HAP-1 (cell line): Measurements from ENCODE around the gene WDR90.
"Not testable (repeated sequence)": the region's sequence is repeated elsewhere in the genome, so short reads cannot be mapped to it uniquely, and the experiment has no call there.

Experiments used
- DNase-seq, 2 experiments: peaks; one replicate each; pipeline ENCODE4 v3.0.0-alpha.2; 2016 to 2020; ENCODE audit warnings: low spot score in 2 of 2
- H3K27me3 ChIP-seq: fragments of 250-450 bp; sonication (Bioruptor Pico); 2 replicates; pipeline ENCODE4 v1.5.1; 2020; ENCODE audit warnings: low read depth, mild to moderate bottlenecking, moderate library complexity
- H3K36me3 ChIP-seq: fragments of 250-450 bp; sonication (Bioruptor Pico); replicated peaks from 2 replicates; pipeline ENCODE4 v1.5.1; 2020; ENCODE audit warnings: mild to moderate bottlenecking
- H3K4me1 ChIP-seq: fragments of 250-450 bp; sonication (Bioruptor Pico); 2 replicates; pipeline ENCODE4 v1.5.1; 2020; ENCODE audit warnings: mild to moderate bottlenecking
- H3K4me3 ChIP-seq: fragments of 250-450 bp; sonication (Bioruptor Pico); 2 replicates; pipeline ENCODE4 v1.5.1; 2020; ENCODE audit warnings: mild to moderate bottlenecking, moderate library complexity
- H3K9me3 ChIP-seq: fragments of 250-450 bp; sonication (Bioruptor Pico); 2 replicates; pipeline ENCODE4 v1.5.1; 2020; ENCODE audit warnings: mild to moderate bottlenecking, moderate library complexity
- in situ Hi-C: fragments of 300-500 bp; cut with MboI; formaldehyde crosslinking; loops from 3 replicates; pipeline ENCODE4 v1.14.3; 2020; ENCODE audit warnings: low sequenced_read_pairs, inconsistent platforms, mixed read lengths

The WDR90 gene

GRCh38 chr16:684071-684794 is 35.1 kb downstream of the WDR90 start, which contains the start of gene JMJD8:
TSS of gene JMJD8 (minus strand) at chr16:684334. CDS start at chr16:684319, 15 bp downstream.
- H3K4me1 ChIP-seq: peaks cover 25% of the 10 kb centered on the region
- no peaks in the 10 kb centered on the region for H3K9me3 ChIP-seq
- H3K4me3 ChIP-seq: peak within 1 kb of the TSS; percentile 50
- peaks cover 49% of the 10 kb centered on the region for H3K36me3 ChIP-seq
- DNase-seq: peak; percentile 94 to 99
- no peaks in the 10 kb centered on the region for H3K27me3 ChIP-seq
- in situ Hi-C loops: no loop called here

GRCh38 chr16:684961-685696 is 36.0 kb downstream of the WDR90 start:
- H3K9me3 ChIP-seq: no peaks in the 10 kb centered on the region
- in situ Hi-C loops: no loop called here
- H3K4me3 ChIP-seq: no peak overlapping the region
- no peak for DNase-seq
- peaks cover 26% of the 10 kb centered on the region for H3K4me1 ChIP-seq
- peaks cover 49% of the 10 kb centered on the region for H3K36me3 ChIP-seq
- no peaks in the 10 kb centered on the region for H3K27me3 ChIP-seq

- Histone ChIP-seq H3K9me3 (no peaks in the 10 kb centered on the region), H3K4me3 (no peak overlapping the region), H3K4me1 (peaks cover 29% of the 10 kb centered on the region), H3K36me3 (peaks cover 48% of the 10 kb centered on the region), H3K27me3 (no peaks in the 10 kb centered on the region)
- in situ Hi-C loops: no loop called here
- peak in 1 of 2 experiments; percentile 79 for DNase-seq
Observed at GRCh38 chr16:685967-686366, 36.8 kb downstream of the WDR90 start.

- no peak overlapping the region for H3K4me3 ChIP-seq
- H3K9me3 ChIP-seq: no peaks in the 10 kb centered on the region
- H3K4me1 ChIP-seq: peaks cover 22% of the 10 kb centered on the region
- DNase-seq: no peak
- H3K36me3 ChIP-seq: peaks cover 41% of the 10 kb centered on the region
- no peaks in the 10 kb centered on the region for H3K27me3 ChIP-seq
- in situ Hi-C loops: no loop called here
Observed at GRCh38 chr16:686459-687260, 37.5 kb downstream of the WDR90 start.

GRCh38 chr16:687499-687898 is 38.3 kb downstream of the WDR90 start:
- no peak for DNase-seq
- Histone ChIP-seq H3K27me3 (no peaks in the 10 kb centered on the region; the same call in 1 of the 2 replicates), H3K9me3 (no peaks in the 10 kb centered on the region), H3K36me3 (peaks cover 33% of the 10 kb centered on the region), H3K4me3 (no peak overlapping the region), H3K4me1 (peaks cover 16% of the 10 kb centered on the region)
- in situ Hi-C loops: no loop called here

GRCh38 chr16:689175-689897 is 40.2 kb downstream of the WDR90 start:
- DNase-seq: no peak
- H3K4me1 ChIP-seq: peaks cover 10% of the 10 kb centered on the region
- in situ Hi-C loops: no loop called here
- peaks cover 23% of the 10 kb centered on the region for H3K36me3 ChIP-seq
- no peaks in the 10 kb centered on the region for H3K9me3 ChIP-seq
- peak overlapping the region; percentile 93 for H3K4me3 ChIP-seq
- no peaks in the 10 kb centered on the region; the same call in 1 of the 2 replicates for H3K27me3 ChIP-seq

GRCh38 chr16:691242-691641 is 42.1 kb downstream of the WDR90 start:
- H3K4me3 ChIP-seq, H3K9me3 ChIP-seq, in situ Hi-C loops, H3K27me3 ChIP-seq, DNase-seq: not testable (repeated sequence)
- peaks cover 17% of the 10 kb centered on the region for H3K4me1 ChIP-seq
- peaks cover 14% of the 10 kb centered on the region for H3K36me3 ChIP-seq

- in situ Hi-C loops: no loop called here
- Histone ChIP-seq H3K4me3 (no peak overlapping the region), H3K4me1 (peaks cover 17% of the 10 kb centered on the region), H3K9me3 (no peaks in the 10 kb centered on the region), H3K27me3 (no peaks in the 10 kb centered on the region; the same call in 1 of the 2 replicates), H3K36me3 (peaks cover under 1% of the 10 kb centered on the region)
- DNase-seq: no peak
Observed at GRCh38 chr16:692356-693108, 43.4 kb downstream of the WDR90 start.

- Histone ChIP-seq H3K27me3 (no peaks in the 10 kb centered on the region; the same call in 1 of the 2 replicates), H3K36me3 (no peaks in the 10 kb centered on the region; the same call in 1 of the 2 replicates)
Observed at GRCh38 chr16:693364-693763, 44.2 kb downstream of the WDR90 start.

GRCh38 chr16:693766-694165 is 44.6 kb downstream of the WDR90 start:
- no peaks in the 10 kb centered on the region; the same call in 1 of the 2 replicates for H3K27me3 ChIP-seq
- H3K9me3 ChIP-seq: no peaks in the 10 kb centered on the region
- no peaks in the 10 kb centered on the region; the same call in 1 of the 2 replicates for H3K36me3 ChIP-seq
- H3K4me1 ChIP-seq: peaks cover 17% of the 10 kb centered on the region
- H3K4me3 ChIP-seq: no peak overlapping the region
- no peak for DNase-seq
- in situ Hi-C loops: no loop called here

More at GRCh38 chr16:693364-693763, 44.2 kb downstream of the WDR90 start:
- Histone ChIP-seq H3K9me3 (no peaks in the 10 kb centered on the region), H3K4me3 (no peak overlapping the region), H3K4me1 (peaks cover 17% of the 10 kb centered on the region)
- no peak for DNase-seq
- in situ Hi-C loops: no loop called here

GRCh38 chr16:694187-694862 is 45.2 kb downstream of the WDR90 start:
- no peaks in the 10 kb centered on the region for H3K36me3 ChIP-seq
- H3K9me3 ChIP-seq: no peaks in the 10 kb centered on the region
- peak overlapping the region; percentile 38 for H3K4me3 ChIP-seq
- no peak for DNase-seq
- in situ Hi-C loops: no loop called here
- peaks cover 14% of the 10 kb centered on the region for H3K4me1 ChIP-seq
- H3K27me3 ChIP-seq: no peaks in the 10 kb centered on the region; the same call in 1 of the 2 replicates

- in situ Hi-C loops: no loop called here
- H3K4me1 ChIP-seq: peaks cover 11% of the 10 kb centered on the region
- H3K9me3 ChIP-seq: no peaks in the 10 kb centered on the region
- peak overlapping the region; percentile 38 for H3K4me3 ChIP-seq
- no peaks in the 10 kb centered on the region for H3K36me3 ChIP-seq
- DNase-seq: no peak
- peaks cover under 1% of the 10 kb centered on the region; the same call in 1 of the 2 replicates for H3K27me3 ChIP-seq
Observed at GRCh38 chr16:694863-695354, 45.7 kb downstream of the WDR90 start.
